Amygdala (tissue), 56 donors: ENCODE measurements around the gene PPP2R3A.
"Not testable (repeated sequence)": the region's sequence is repeated elsewhere in the genome, so short reads cannot be mapped to it uniquely, and the experiment has no call there.

Experiments
- DNase-seq, 56 donors: peaks; one replicate each; lab custom pipeline; 2025; lab: John Stamatoyannopoulos, UW

Gene PPP2R3A

GRCh38 chr3:136144397-136144796 lies 178.9 kb downstream of the PPP2R3A start:
- not testable (repeated sequence) for DNase-seq

GRCh38 chr3:136146981-136147729 lies 181.6 kb downstream of the PPP2R3A start:
- no peak for DNase-seq

- no peak for DNase-seq
Measured at GRCh38 chr3:136149667-136150066, 184.1 kb downstream of the PPP2R3A start.

GRCh38 chr3:136151219-136151618 lies 185.7 kb downstream of the PPP2R3A start:
- DNase-seq: no peak

- no peak for DNase-seq
Measured at GRCh38 chr3:136152176-136152843, 186.8 kb downstream of the PPP2R3A start.

GRCh38 chr3:136152963-136153362 lies 187.4 kb downstream of the PPP2R3A start:
- no peak for DNase-seq

GRCh38 chr3:136161516-136161915 lies 196.0 kb downstream of the PPP2R3A start:
- DNase-seq: no peak

- no peak for DNase-seq
Measured at GRCh38 chr3:136162322-136162721, 196.8 kb downstream of the PPP2R3A start.

GRCh38 chr3:136163607-136164006 lies 198.1 kb downstream of the PPP2R3A start:
- DNase-seq: not testable (repeated sequence)

- no peak for DNase-seq
Measured at GRCh38 chr3:136166507-136166906, 201.0 kb downstream of the PPP2R3A start.

GRCh38 chr3:136168236-136168635 lies 202.7 kb downstream of the PPP2R3A start:
- not testable (repeated sequence) for DNase-seq

- no peak for DNase-seq
Measured at GRCh38 chr3:136171097-136171542, 205.6 kb downstream of the PPP2R3A start.

- DNase-seq: no peak
Measured at GRCh38 chr3:136173939-136174490, 208.5 kb downstream of the PPP2R3A start.

GRCh38 chr3:136177876-136178275 lies 212.3 kb downstream of the PPP2R3A start:
- DNase-seq: no peak

- DNase-seq: no peak
Measured at GRCh38 chr3:136181741-136182140, 216.2 kb downstream of the PPP2R3A start.

GRCh38 chr3:136184703-136185102 lies 219.2 kb downstream of the PPP2R3A start:
- no peak for DNase-seq

- DNase-seq: no peak
Measured at GRCh38 chr3:136186344-136186743, 220.8 kb downstream of the PPP2R3A start.

- no peak for DNase-seq
Measured at GRCh38 chr3:136186846-136187245, 221.3 kb downstream of the PPP2R3A start.

- no peak for DNase-seq
Measured at GRCh38 chr3:136187868-136188267, 222.3 kb downstream of the PPP2R3A start.

- DNase-seq: no peak
Measured at GRCh38 chr3:136189043-136189442, 223.5 kb downstream of the PPP2R3A start.

GRCh38 chr3:136189859-136190617 lies 224.5 kb downstream of the PPP2R3A start:
- no peak for DNase-seq
